NCI-H82 (cell line): ENCODE results near the gene SPATA45.

Source experiments
- DNase-seq: peaks from one replicate; lab custom pipeline; 2025; lab: John Stamatoyannopoulos, UW

Gene SPATA45

DNA sequence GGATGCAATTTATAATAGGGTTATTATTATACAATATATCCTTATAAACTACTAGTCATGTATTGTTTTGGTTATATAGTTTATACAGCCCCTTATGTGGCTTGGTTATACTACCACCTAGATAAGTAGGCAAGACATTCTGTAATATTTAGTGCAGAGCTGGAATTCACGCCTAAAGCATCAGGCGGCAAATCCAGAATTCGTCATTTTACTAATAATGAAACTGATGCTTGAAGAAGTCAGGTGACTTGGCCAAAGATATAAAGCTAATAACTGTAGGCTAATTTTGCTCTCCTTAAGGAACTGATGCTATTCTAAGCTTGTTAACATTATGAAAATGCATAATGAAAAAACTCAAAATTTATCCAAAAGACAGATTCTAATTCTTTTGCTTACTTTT, 66.7 kb downstream of the SPATA45 start:
- DNase-seq: no peak
